HG03520 (cell line): ENCODE measurements around the gene AGBL4.
"Not testable (repeated sequence)": the region's sequence is repeated elsewhere in the genome, so short reads cannot be mapped to it uniquely, and the experiment has no call there.

Source experiments
- ATAC-seq: cut with Tn5 transposase; IDR thresholded peaks from one replicate; pipeline ENCODE4 v1.9.1; 2021; ENCODE audit warnings: mild to moderate bottlenecking, moderate library complexity; ENCODE audit not compliant: unreplicated experiment

Gene AGBL4

GRCh38 chr1:49319426-49319963 lies 704.3 kb downstream of the AGBL4 start:
- ATAC-seq, result no peak

- no peak for ATAC-seq
Measured at GRCh38 chr1:49318218-49318617, 705.5 kb downstream of the AGBL4 start.

GRCh38 chr1:49307457-49307856 lies 716.3 kb downstream of the AGBL4 start:
- ATAC-seq, result no peak

- no peak for ATAC-seq
Measured at GRCh38 chr1:49306507-49307070, 717.2 kb downstream of the AGBL4 start.

GRCh38 chr1:49302400-49302799 lies 721.4 kb downstream of the AGBL4 start:
- not testable (repeated sequence) for ATAC-seq

- ATAC-seq, result no peak
Measured at GRCh38 chr1:49298304-49298703, 725.5 kb downstream of the AGBL4 start.

GRCh38 chr1:49297783-49298182 lies 726.0 kb downstream of the AGBL4 start:
- no peak for ATAC-seq

- ATAC-seq, result no peak
Measured at GRCh38 chr1:49294539-49294938, 729.2 kb downstream of the AGBL4 start.

- no peak for ATAC-seq
Measured at GRCh38 chr1:49293016-49293415, 730.7 kb downstream of the AGBL4 start.

GRCh38 chr1:49257211-49258049 lies 766.3 kb downstream of the AGBL4 start:
- not testable (repeated sequence) for ATAC-seq

GRCh38 chr1:49252917-49253316 lies 770.8 kb downstream of the AGBL4 start:
- ATAC-seq, result no peak

- no peak for ATAC-seq
Measured at GRCh38 chr1:49251019-49251784, 772.6 kb downstream of the AGBL4 start.

- no peak for ATAC-seq
Measured at GRCh38 chr1:49240709-49241221, 783.0 kb downstream of the AGBL4 start.

GRCh38 chr1:49234988-49235387 lies 788.8 kb downstream of the AGBL4 start:
- ATAC-seq, result no peak

- ATAC-seq, result no peak
Measured at GRCh38 chr1:49229555-49229954, 794.2 kb downstream of the AGBL4 start.

GRCh38 chr1:49226758-49227157 lies 797.0 kb downstream of the AGBL4 start:
- ATAC-seq, result no peak

- no peak for ATAC-seq
Measured at GRCh38 chr1:49225464-49225863, 798.3 kb downstream of the AGBL4 start.

GRCh38 chr1:49213301-49213700 lies 810.5 kb downstream of the AGBL4 start:
- no peak for ATAC-seq

GRCh38 chr1:49208712-49209111 lies 815.0 kb downstream of the AGBL4 start:
- no peak for ATAC-seq

- ATAC-seq, result no peak
Measured at GRCh38 chr1:49204720-49205119, 819.0 kb downstream of the AGBL4 start.

GRCh38 chr1:49200738-49201137 lies 823.0 kb downstream of the AGBL4 start:
- no peak for ATAC-seq
